CD4-positive, alpha-beta T cell treated with Interleukin-6 at 100 ng/mL for 8 hours (primary cell): ENCODE measurements around the gene SOHLH2.

ENCODE experiments used
- DNase-seq: peaks from one replicate; pipeline ENCODE4 v3.0.0-alpha.2; 2020; ENCODE audit warnings: mixed read lengths, low spot score

Gene SOHLH2

DNA sequence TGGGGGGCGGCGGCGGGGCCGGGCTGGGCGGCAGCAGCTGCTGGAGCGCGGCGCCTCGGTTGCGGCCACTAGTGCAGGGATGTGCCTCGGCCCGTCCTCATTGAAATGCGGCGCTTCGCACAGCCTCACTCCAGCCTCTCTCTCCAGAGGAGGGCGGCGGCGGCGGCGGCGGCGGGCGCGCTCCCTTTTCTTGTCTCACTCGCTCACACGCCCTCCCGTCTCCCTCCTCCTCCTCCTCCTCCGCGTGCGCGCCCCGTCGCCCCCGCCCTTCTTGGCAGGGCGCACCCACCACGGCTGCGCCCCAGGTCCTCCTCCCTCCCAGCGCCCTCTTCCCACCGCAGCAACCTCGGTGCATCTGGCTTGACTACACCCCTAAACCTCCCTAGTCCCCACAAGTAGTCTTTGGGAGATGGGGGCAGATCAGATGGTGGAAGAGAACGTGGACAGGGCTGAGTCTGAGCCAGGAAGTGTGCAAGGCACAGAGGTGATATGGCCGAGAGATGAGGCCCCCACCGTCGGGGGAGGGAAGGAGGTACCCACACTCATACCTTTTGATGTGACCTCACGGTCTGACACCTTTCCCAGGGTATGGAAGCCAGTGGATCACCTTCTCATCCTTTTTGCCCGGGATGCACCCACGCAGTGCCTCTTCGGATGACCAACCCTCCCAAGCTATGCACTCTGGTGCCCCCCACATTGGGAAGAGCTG is 83.0 kb downstream of the SOHLH2 start, which contains the start of gene DCLK1:
DCLK1 (minus strand) TSS at position 161 of the 709 bp plus-strand sequence.
- no peak for DNase-seq

DNA sequence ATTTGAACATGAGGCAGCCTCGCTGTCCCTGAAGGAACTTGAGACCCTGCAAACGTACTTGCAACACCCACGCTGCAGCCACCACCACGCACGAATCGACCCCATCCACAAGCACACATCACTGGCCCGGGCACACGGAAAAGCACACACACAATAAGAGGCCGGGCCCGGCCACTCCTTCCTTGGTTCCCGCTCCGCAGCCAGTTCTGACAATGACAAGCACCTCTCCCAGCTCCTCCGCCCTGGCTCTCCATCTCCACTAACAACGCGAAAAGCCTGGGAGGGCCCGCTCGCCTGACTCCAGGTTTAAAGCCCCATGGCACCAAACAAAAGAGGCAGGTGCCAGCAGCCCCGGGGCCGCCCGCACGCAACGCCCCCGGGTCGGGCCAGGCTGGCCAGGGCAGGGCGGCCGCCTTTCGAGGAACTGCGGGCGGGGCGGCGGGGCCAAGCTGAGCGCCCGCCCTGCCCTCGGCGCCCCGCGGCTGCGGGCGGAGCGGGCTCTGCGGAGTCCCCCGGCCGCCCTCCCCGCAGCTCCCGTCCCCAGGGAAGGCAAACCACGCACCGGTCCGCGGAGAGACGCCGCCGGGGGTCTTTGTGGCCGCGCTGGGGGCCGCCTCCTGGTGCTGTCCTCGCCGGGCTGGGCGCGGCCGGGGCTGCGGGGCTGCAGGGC is 83.7 kb downstream of the SOHLH2 start:
- DNase-seq, result no peak

DNA sequence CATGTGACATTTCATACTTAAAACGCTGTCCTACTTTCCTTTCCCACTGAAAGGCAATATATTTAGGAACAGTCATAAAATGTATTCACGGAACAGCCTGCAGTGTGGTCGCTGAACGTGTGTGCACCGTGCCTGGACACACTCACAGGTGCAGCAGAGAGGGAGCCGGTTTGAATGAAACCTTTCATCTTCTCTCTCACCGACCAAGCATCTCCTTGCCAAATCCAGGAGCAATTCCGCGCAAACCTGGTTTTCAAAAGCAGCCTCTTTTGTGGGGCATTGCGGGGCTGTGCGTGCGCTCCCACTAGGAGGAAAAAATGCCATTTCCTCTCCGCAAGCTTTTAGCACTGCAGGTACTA is 84.2 kb downstream of the SOHLH2 start:
- no peak for DNase-seq

DNA sequence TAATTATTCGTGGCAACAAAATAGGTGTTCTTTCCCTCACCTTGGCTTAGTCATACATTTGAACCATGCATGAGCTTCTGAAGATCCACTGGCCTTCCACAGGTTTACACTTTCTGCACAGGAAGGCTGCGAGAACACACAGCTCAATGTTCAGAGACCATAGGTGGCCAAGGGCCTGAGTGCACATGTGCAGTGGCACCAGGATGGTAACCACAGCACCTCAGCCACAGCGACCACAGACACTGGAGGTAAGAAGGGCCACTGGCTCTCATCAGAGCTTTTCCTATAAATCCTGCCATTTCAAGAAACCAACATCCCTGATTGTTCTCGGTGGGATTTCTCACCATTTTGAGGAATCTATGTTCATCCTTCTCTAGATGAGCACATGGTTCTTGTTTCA is 84.8 kb downstream of the SOHLH2 start:
- DNase-seq, result no peak

DNA sequence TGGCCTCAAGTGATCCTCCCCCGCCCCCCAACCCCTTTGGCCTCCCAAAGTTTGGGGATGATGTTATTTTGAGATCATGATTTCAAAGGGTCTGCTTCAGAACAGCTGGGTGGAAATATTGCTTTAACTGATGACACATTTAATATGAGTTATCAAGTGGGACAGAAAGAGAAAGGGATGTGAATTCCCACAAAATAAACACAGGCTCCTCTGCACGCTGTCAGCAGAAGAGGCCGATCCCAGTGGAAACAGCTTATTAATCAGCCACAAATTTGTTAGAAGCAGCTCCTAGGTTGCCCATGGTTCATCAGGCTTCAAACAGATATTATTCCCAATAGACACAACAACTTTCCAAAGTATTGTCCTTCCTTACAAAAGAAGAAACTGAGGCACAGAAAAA is 87.9 kb downstream of the SOHLH2 start:
- no peak for DNase-seq

DNA sequence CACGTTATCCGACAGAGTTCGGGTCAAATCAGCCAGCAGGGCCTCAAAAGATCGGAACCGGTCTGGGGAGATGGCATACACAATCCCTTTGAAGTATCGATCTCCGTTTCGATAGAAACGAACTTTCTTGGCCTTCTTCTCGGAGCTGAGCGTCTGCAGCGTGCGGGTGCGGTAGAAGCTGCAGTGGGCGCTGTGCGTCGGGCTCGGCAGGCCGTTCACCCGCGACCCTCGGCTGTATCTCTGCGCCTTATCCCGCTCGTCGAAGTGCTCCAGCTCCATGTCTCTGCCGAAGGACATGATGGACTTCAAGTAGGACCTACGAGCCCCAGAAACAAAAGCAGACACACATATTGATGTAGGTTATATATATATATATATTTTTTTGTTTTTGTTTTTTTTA is 88.5 kb downstream of the SOHLH2 start:
- no peak for DNase-seq

DNA sequence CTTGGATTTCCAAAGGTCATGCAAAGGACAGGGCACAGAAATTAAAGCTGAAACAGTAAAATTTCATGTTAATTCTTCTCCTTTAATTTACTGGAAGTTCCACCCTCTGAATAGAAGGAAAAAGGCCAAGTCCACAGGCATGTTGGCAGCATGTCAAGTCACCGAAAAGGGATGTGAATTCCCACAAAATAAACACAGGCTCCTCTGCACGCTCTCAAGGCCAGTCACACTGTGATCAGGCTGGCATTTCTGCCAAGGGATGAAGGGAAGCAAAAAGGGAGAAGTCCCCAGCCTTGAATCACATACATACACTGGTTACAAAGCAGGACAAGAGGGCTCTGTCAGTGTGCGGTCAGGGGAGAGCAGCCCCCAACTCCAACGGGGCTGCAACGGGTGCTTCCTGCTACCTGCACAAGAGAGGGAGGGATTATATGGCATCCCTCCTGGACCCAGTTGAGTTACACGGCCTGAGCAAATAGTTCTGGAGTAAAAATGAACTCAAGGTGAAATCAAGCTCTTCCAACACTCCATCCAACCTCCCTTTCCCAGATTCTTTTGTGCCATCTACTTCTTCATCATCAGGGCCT is 90.0 kb downstream of the SOHLH2 start:
- DNase-seq, result no peak
